Stimulated activated CD8-positive, alpha-beta memory T cell treated with anti-CD3 and anti-CD28 coated beads, Interleukin-7, amount 100 ng/mL, for 48 hours (primary cell): ENCODE measurements around the gene ZNF644.
"Not testable (repeated sequence)": the region's sequence is repeated elsewhere in the genome, so short reads cannot be mapped to it uniquely, and the experiment has no call there.

Experiments used
- DNase-seq, 2 donors: peaks; one replicate each; pipeline ENCODE4 v3.0.0-alpha.2; 2020; ENCODE audit warnings: low read depth in 1 of 2; ENCODE audit errors: extremely low read depth in 1 of 2

Gene ZNF644

GRCh38 chr1:91021686-91022517 lies at the start of gene ZNF644:
Gene ZNF644, minus strand, starts transcription at chr1:91022035. Its CDS starts 39,682 bp downstream, at chr1:90982353.
- DNase-seq: peak; percentile 85 to 89

GRCh38 chr1:91070298-91070697 lies 48.5 kb upstream of the ZNF644 start:
- no peak for DNase-seq

GRCh38 chr1:91066538-91066937 lies 44.7 kb upstream of the ZNF644 start:
- no peak for DNase-seq

GRCh38 chr1:91065337-91065736 lies 43.5 kb upstream of the ZNF644 start:
- no peak for DNase-seq

GRCh38 chr1:91063403-91063802 lies 41.6 kb upstream of the ZNF644 start:
- DNase-seq: not testable (repeated sequence)

GRCh38 chr1:91059157-91059556 lies 37.3 kb upstream of the ZNF644 start:
- no peak for DNase-seq

GRCh38 chr1:91057784-91058183 lies 35.9 kb upstream of the ZNF644 start:
- DNase-seq: no peak

- no peak for DNase-seq
These were observed 33.1 kb upstream of the ZNF644 start for GRCh38 chr1:91054780-91055481.

GRCh38 chr1:91053630-91054029 lies 31.8 kb upstream of the ZNF644 start:
- no peak for DNase-seq

GRCh38 chr1:91049551-91049950 lies 27.7 kb upstream of the ZNF644 start:
- DNase-seq: not testable (repeated sequence)

- no peak for DNase-seq
These were observed 24.9 kb upstream of the ZNF644 start for GRCh38 chr1:91046766-91047165.

GRCh38 chr1:91045284-91045683 lies 23.4 kb upstream of the ZNF644 start:
- DNase-seq: no peak

GRCh38 chr1:91044776-91045175 lies 22.9 kb upstream of the ZNF644 start:
- DNase-seq: not testable (repeated sequence)

GRCh38 chr1:91042372-91042771 lies 20.5 kb upstream of the ZNF644 start:
- not testable (repeated sequence) for DNase-seq

GRCh38 chr1:91038582-91038981 lies 16.7 kb upstream of the ZNF644 start:
- DNase-seq: no peak

GRCh38 chr1:91036894-91037829 lies 15.3 kb upstream of the ZNF644 start:
- no peak for DNase-seq

- no peak for DNase-seq
These were observed 10.5 kb upstream of the ZNF644 start for GRCh38 chr1:91032349-91032748.

GRCh38 chr1:91031081-91031480 lies 9.2 kb upstream of the ZNF644 start:
- no peak for DNase-seq

GRCh38 chr1:91026777-91027176 lies 4.9 kb upstream of the ZNF644 start:
- DNase-seq: no peak

- DNase-seq: no peak
These were observed 4.5 kb upstream of the ZNF644 start for GRCh38 chr1:91026320-91026719.
